GM18519 (cell line): ENCODE results near the gene IL34.

Experiments
- ATAC-seq: cut with Tn5 transposase; IDR thresholded peaks from one replicate; pipeline ENCODE4 v1.9.1; 2021; ENCODE audit warnings: mild to moderate bottlenecking, moderate library complexity; ENCODE audit not compliant: unreplicated experiment, low FRiP score

Gene IL34

GRCh38 chr16:70699696-70700095, 53.3 kb downstream of the IL34 start:
- ATAC-seq = no peak

DNA sequence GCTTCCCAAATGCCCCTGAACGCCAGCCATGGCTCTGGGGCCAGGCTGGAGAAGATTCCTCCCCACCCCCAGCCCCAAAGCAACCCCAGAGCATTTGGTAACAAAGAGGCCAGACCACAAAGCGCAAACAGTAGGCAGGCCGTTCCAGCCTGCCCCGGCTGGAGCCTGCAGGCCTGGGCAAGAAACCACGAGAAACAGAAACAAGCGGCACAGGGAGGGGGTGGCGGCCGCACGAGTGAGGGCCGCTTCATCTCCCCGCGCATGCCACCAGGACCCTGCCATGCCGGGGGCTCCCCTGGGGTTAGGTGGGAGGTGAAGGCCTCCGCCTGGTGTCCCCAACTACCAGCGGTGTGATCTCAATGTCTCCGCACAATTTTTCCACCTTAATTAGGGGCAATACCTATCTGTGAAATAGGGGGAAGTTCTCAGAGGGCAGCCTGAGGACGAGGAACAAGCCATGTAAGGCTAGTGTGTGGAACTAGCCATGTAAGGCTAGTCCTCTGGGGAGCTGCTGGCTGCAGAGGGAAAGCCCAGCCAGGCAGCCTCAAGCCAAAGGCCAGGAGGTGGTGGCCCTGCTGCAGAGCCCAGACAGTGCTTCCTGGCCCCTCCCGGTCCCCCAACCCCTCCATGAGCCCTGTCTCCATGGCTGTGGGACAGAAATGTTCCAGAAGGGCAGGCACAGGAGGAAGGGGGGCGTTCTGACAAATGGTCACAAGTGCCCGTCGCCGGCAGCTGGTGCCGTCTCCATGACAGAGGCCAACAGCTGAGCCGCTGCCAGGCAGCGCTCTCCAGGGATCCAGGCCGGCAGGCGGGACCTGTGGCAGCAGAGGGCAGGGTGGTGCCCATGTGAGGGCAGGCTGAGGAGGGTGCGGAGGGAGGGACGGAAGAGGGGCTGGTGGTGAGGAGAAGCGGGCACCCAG, 54.0 kb downstream of the IL34 start:
- no peak for ATAC-seq

GRCh38 chr16:70701036-70701435, 54.7 kb downstream of the IL34 start:
- ATAC-seq = no peak

DNA sequence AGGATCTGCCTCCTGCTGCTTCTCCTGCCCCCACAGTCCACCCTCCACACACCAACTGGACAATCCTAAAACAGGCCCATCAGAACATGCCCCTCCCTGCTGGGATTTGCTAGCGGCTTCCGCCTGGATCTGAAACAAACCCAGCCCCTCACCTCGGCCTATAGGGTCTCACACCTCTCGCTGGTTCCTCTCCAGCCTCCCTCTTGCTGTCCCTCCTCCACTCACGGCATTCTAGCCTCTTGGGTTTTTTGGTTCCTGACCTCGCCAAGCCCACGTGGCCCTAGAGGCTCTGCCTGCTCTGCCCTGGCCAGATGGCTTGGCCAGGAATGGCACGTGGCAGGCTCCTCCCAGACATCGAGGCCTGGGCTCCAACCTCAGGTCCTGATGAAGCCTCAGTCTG, 55.2 kb downstream of the IL34 start:
- ATAC-seq = no peak

- no peak for ATAC-seq
Measured at GRCh38 chr16:70701998-70702397, 55.6 kb downstream of the IL34 start.

DNA sequence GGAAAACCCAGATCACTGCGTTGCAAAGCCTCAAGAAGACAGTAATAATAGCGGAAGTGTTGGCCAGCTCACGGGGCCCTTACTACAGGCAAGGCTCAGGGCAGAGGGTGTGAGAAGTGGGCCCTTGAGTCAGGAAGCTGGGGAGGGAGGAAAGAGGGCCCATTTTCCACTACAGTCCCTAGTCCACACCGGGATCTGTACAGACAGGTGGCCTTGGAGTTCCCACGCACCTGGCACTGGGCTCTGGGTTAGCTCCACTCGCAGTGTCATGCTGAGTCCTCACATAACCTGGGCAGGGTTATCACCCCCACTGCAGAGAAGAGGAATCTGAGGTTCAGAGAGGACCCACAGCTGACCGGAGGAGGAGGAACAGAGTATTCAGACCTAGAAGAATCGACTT, 56.3 kb downstream of the IL34 start:
- ATAC-seq = no peak

DNA sequence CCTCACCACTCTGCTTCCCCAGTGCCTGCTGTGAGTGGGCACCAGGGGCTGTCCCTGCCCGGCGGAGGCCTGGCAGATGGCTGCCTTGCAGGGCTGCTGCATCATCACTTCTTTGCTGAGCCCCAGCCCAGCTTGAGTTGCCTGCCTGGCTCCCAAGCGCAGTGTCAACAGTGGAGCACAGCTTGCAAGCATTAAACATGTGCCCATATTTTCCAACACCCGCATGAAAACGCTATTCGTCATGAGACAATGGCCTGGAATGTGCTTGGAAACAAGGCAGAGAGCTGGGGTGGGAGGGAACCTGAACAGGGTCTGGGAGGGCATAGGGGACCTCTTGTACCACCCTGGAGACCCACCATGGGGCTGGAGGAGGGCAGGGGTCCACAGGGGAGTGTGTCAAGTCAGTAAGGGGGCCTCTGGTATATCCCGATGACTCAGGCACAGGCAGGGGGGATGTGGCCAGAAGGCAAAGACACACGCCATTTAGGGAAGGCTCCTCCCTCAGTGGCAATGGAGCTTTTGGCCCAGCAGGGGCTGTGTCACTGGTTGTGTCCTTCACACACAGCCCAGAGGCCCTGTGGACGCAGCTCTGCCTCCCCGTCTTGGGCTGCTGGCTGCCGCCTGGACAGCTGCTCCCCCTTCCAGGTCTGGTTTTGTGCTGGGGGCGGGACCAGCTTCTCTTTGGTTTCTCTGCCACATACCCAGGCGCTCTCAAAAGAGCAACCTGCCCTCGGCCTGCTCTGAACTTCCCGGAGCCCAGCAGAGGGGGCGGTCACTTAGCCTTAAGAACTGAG, 56.9 kb downstream of the IL34 start:
- no peak for ATAC-seq

DNA sequence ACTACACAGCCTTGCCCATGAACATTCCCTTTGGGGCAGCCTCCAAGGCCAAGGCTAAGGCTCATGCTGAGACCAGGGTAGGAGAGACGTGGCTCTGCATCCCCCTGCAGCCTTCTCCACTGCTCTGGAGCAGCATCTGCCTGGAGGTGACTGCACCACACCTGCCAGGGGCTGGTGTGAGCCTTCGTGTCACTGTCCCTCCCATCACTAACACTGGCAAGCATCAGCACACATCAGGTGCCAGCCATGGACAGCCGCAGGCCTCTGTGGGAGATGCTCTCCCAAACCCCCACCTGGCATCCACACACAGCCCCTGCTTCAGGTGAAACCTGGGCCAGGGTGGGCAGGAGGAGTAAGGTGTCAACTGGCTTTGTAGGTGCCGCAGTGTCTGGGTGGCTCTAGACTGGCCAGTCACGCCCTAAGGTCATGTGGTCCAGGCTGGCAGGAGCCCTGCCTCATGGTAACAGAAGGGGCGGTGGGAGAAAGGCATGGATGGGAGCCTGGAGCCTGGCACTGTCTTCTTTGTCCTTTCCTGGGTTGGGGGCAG, 57.5 kb downstream of the IL34 start:
- no peak for ATAC-seq

DNA sequence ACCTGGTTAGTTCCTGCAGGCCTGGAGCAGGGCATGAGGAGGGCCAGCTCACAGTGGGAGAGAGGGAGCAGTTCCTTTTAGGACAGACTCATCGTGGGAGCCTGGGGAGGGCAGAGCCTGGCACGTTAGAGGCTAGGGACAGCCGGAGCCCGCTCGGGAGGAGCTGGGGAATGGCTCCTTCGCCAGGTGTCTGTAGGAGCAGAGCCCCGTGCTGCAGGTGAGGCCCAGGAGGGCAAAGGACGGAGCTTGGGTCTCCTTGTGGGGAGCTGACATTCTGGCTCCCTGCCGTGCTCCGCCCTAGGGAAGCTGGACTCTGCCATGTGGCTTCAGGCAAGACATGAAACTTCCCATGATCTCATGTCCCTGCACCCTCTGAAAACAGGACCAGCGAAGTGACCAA, 58.2 kb downstream of the IL34 start:
- no peak for ATAC-seq

GRCh38 chr16:70705056-70705455, 58.7 kb downstream of the IL34 start:
- ATAC-seq = no peak

DNA sequence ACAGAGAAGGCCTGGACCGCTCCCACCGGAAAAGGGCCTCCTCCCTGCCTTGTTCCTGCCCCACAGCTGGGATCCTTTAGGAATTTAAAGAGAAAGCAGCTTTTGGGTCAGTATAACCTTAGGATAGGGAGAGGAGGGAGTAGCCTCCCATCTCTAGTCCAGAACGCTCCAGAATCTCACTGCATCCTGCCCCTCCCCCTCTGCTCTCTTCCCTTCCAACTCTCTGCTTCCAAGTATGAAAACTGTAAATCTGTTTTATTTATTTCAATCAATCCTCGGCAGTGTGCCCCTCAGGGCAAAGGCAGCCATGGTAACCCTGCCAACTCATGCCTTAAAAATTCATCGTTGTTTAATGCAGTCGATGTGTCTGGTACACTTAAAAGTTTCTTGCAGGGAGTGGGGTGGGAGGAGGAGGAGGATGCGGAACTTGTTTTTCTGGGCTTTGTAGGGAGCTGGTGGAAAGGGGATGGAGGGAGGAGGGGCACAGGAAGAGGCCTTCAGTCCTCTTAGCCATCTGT, 60.6 kb downstream of the IL34 start:
- no peak for ATAC-seq

- ATAC-seq = no peak
Measured at GRCh38 chr16:70708366-70709246, 62.2 kb downstream of the IL34 start.

DNA sequence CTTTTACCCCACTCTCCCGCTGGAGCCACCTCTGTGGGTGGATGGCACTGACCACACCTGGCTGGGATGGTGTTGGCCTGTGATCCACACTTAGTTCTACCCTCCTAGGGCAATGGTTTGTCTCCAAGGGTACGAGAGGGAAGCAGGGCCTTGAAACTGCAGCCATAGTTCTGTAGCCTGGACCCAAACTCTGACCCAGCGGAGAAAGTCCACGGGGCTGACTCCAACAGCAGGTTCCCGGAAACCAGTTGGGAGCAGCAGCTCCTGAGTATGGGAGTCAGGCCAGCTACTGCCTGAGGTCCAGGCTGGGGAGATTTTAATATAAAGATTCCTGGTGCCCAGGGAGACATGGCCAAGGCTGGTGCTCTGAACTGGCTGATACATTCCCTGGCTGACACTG, 63.1 kb downstream of the IL34 start:
- ATAC-seq = no peak

- ATAC-seq = no peak
Measured at GRCh38 chr16:70709942-70710341, 63.6 kb downstream of the IL34 start.
